HG02840 (cell line): Measurements from ENCODE around the gene ABHD17B.
A peak's percentile ranks its signal among the peaks of the same experiment; 100 is the strongest.

Experiments
- ATAC-seq: cut with Tn5 transposase; IDR thresholded peaks from one replicate; pipeline ENCODE4 v1.9.1; 2021; ENCODE audit warnings: mild to moderate bottlenecking, moderate library complexity, moderate number of reproducible peaks; ENCODE audit not compliant: unreplicated experiment, low FRiP score

ABHD17B gene

GRCh38 chr9:71879644-71880174, 31.3 kb downstream of the ABHD17B start:
- no peak for ATAC-seq

DNA sequence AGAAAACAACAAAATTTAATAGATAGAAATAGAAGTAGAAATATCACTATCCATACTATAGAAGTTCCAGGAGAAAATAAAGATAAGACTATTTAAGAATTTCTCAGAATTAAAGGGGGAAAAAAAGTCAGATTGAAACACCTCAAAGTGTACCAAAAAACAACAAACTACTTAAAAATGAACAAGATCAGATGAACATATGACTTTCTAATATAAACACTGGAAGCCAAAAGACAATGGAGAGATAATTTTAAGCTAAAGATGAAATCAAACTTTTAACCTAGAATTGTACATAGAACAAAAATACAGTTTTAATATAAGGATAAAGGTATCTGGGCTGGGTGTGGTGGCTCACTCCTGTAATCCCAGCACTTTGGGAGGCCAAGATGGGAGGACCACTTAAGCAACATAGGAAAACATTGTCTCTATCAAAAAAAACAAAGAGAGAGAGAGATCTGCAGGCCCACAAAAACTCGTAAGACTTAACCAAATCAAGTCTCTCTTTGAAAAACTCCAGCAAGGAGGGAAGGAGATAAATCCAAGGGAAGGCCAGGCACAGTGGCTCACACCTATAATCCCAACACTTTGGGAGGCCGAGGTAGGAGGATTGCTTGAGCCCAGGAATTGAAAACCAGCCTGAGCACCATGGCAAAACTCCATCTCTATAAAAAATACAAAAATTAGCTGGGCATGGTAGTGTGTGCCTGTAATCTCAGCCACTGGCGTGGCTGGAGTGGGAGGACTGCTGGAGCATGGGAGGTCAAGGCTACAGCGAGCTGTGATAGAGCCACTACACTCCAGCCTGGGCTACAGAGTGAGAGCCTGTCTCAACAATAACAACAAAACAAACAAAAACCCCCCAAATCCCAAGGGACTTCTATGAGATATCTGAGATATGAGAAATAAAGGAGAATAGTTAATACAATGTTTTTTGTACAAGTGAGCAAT, 32.4 kb downstream of the ABHD17B start:
- ATAC-seq: no peak

DNA sequence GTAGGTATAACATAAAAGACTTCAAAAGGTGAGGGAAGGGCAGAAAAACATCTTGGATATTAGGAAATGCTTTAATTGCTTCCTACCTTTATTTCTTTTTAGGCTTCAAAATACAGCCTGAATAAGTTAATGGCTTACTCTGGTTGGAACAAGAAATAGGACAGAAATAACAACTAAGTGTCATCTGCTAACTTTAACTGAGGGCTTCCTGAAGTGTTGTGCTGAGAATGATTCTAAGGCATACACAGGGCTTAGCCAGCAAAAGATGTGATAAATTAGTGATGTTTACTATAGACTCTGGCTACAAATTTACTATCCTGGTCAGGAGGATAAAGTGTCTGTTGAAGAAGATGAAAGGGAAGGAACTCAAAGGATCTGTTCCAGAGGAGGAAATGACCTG, 34.2 kb downstream of the ABHD17B start:
- no peak for ATAC-seq

DNA sequence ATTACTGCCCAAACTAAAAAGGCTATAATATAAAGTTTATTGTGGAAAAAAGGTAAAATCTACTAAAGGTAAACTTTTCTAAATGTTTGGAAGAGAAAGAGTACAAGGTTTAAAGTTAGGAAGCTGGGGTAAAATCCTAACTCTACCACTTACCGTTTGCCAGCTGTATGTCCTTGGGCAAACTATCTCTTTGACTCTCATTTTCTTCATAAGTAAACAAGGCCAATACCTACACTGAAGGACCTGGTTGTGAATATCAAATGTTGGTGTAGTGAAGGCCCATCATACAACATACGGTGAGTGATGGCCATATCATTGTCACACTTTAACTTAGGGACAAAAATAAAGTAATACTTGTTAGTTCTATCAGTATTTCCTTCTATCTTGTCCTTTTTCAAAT, 34.9 kb downstream of the ABHD17B start:
- ATAC-seq: no peak

- ATAC-seq: no peak
Observed at GRCh38 chr9:71875345-71875744, 35.6 kb downstream of the ABHD17B start.

DNA sequence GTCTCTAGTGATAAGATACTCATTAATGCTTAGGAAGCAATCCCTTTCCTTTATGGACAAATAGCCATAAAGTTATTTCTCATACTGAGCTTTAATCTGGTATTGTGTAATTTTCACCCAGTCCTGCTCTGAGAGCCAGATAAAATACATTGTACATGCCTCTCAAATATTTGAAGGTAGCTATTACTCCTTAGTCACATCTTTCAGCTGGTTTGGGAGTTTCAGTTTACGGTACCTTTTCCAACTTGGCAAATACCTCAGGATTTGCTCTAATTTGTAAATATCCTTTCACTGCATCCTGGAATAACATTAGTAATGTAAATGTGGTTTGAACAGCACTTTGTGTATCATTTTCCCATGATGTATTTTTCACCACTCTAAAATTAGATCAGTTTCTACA, 47.4 kb downstream of the ABHD17B start:
- no peak for ATAC-seq

DNA sequence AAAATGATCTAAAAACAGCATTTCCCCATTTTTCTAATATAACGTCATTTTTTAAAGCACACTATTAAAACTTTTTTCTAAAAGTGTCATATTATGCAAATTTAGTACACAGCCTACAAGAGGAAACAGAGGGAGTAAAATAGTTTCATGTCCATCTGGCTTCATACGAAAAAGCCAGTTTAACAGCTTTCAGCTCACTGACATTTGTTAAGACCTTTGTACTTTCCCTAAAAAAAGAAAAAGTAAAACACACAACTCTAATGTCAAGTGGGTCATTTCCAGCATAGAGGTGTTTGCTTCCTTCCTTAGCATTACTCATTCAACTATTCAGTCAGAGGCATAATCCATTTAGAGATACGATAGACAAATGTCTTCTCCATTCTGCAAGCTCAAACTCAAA, 49.4 kb downstream of the ABHD17B start:
- no peak for ATAC-seq

- ATAC-seq: no peak
Observed at GRCh38 chr9:71859939-71860338, 51.1 kb downstream of the ABHD17B start.

- ATAC-seq: peak; percentile 85
Observed at GRCh38 chr9:71858812-71859211, 52.2 kb downstream of the ABHD17B start.

GRCh38 chr9:71858102-71858798, 52.7 kb downstream of the ABHD17B start:
- ATAC-seq: no peak

DNA sequence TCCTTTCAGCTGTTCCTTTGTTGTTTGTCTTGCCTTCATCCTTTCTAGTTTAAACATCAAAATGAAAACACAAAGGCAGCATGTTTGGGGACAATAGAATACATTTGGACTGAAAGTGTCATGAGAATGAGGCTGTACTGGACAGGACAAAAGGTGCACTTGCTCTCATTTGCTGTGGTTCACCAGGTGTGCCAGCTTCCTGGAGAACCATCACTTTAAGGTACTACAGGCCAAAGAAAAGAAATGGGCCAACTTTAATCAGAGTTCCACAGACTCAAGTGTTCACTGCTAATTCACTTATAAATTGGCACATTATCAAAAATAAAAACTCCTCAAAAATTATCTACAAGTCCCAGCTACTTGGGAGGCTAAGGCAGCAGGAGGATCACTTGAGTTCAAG, 53.8 kb downstream of the ABHD17B start:
- no peak for ATAC-seq

DNA sequence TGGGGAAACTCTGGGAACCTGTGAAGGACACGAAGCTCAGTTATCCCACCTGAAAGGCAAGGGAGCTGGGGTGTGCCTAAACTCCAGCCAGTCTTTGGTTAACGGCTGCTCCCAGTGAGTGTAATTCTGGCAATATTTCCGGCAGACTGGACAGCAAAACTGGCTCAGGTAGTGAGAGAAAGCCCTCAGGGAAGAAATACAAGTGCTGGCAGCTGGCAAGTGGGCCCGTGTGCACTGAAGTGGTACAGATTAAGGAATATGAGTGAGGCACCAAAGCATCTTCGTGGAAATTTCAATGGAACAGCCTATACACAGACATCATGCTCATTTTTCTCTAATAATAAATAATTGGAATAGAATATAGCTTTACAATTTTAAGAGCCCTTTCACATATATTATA, 56.2 kb downstream of the ABHD17B start:
- no peak for ATAC-seq

DNA sequence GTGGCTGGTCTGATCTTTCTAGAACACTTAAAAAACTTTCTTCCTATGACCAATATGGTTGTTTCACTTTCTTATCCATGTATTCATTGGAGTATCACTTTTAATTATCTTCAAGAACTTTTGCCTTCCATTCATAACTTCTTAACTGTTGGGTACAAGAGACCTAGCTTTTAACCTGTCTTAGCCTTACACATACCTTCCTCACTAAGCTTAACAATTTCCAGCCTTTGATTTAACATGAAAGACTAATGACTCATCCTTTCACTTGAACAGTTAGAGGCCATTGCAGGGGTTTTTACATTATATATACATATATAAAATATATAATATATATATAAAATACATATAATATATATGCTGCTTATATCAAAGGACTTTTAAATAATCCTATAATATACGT, 57.9 kb downstream of the ABHD17B start:
- ATAC-seq: no peak

GRCh38 chr9:71850996-71851395, 60.0 kb downstream of the ABHD17B start:
- ATAC-seq: no peak

DNA sequence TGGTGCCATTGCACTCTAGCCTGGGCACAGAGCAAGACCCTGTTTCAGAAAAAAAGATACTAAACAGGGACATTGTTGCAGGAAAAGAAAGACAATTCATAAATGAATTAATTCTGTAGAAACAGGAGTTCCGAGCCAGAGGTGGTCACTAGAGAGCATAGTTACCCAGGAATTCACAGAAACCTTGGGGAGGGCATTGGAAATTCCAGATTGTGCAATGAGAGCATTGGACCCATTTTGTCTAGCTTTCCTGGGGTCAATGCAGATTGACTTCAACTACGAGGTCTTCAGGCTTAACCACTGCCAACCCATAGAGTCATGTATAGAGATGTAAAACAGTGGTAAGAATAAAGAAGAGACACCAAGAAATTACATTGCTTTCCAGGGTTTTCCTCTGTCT, 63.1 kb downstream of the ABHD17B start:
- no peak for ATAC-seq

GRCh38 chr9:71844808-71845207, 66.2 kb downstream of the ABHD17B start:
- ATAC-seq: no peak

DNA sequence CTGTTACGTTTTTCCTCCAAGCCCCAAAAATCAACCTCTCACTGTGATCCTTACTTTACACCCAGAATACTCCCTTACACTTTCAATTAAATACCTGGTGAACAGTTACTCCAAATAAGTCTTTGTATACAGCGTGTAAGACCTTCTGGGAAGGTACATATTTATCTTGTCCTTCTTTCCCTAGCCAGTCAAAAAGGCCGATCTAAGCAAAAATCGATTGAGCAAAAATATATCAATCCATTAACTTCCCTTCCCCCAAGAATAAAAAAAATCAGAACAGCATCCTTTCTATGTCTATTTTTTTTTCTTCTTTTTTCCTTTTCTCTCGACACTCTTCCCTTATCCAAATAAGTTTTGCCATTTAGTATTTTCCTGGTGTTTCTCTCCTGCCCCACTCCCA, 71.3 kb downstream of the ABHD17B start:
- no peak for ATAC-seq

GRCh38 chr9:71835596-71835995, 75.4 kb downstream of the ABHD17B start:
- no peak for ATAC-seq

DNA sequence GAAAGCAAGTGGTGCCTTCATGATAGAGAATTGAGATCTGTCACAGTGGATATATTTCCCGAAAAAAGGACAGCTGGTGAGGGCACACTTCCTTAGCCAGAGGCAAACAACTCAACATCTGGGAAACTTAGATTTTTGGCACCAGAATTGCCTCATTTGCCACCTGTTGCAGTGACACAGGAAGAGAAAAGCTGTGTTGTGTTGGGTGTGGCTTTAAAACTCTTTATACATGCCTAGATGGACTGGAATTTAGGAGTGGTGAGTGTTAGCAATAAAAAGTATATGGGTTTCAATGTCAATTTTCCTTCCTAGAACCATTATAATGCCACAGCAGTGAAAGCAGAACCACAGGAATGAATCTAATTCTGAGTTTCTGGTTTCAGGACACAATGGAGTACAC, 80.1 kb downstream of the ABHD17B start:
- no peak for ATAC-seq

GRCh38 chr9:71830153-71830552, 80.8 kb downstream of the ABHD17B start:
- ATAC-seq: no peak

- no peak for ATAC-seq
Observed at GRCh38 chr9:71826279-71826678, 84.7 kb downstream of the ABHD17B start.

GRCh38 chr9:71824257-71824656, 86.7 kb downstream of the ABHD17B start:
- no peak for ATAC-seq
